ENCODE results near the gene FBXO46.

The FBXO46 gene

GRCh38 chr19:45730368-45731288, at the start of gene FBXO46:
FBXO46 (minus strand) TSS chr19:45730896; CDS start chr19:45713495, 17,401 bp downstream.
- peak; percentile 99 for DNase-seq

- no peak for DNase-seq
Measured at GRCh38 chr19:45780146-45780447, 49.4 kb upstream of the FBXO46 start.

- DNase-seq = peak; percentile 93
Measured at GRCh38 chr19:45779231-45780145, 48.8 kb upstream of the FBXO46 start.

GRCh38 chr19:45778010-45778661, 47.4 kb upstream of the FBXO46 start:
- no peak for DNase-seq

GRCh38 chr19:45777395-45777961, 46.8 kb upstream of the FBXO46 start:
- DNase-seq = no peak

GRCh38 chr19:45774765-45775164, 44.1 kb upstream of the FBXO46 start:
- DNase-seq = no peak

- no peak for DNase-seq
Measured at GRCh38 chr19:45773384-45773783, 42.7 kb upstream of the FBXO46 start.

- no peak for DNase-seq
Measured at GRCh38 chr19:45772912-45773311, 42.2 kb upstream of the FBXO46 start.

- no peak for DNase-seq
Measured at GRCh38 chr19:45772130-45772840, 41.6 kb upstream of the FBXO46 start.

- no peak for DNase-seq
Measured at GRCh38 chr19:45771311-45771933, 40.7 kb upstream of the FBXO46 start.

- peak; percentile 99 for DNase-seq
Measured at GRCh38 chr19:45770192-45771101, 39.8 kb upstream of the FBXO46 start.

GRCh38 chr19:45769821-45770191, 39.1 kb upstream of the FBXO46 start:
- DNase-seq = peak; percentile 88

- peak; percentile 100 for DNase-seq
Measured at GRCh38 chr19:45768984-45769782, 38.5 kb upstream of the FBXO46 start, which contains the start of gene SIX5. SIX5 (minus strand) TSS chr19:45769252; CDS start chr19:45768844, 408 bp downstream.

- DNase-seq = no peak
Measured at GRCh38 chr19:45768655-45768983, 37.9 kb upstream of the FBXO46 start.

- peak; percentile 83 for DNase-seq
Measured at GRCh38 chr19:45767881-45768654, 37.4 kb upstream of the FBXO46 start.

- DNase-seq = peak; percentile 82
Measured at GRCh38 chr19:45767410-45767880, 36.7 kb upstream of the FBXO46 start.

- DNase-seq = no peak
Measured at GRCh38 chr19:45766869-45767346, 36.2 kb upstream of the FBXO46 start.

GRCh38 chr19:45766296-45766868, 35.7 kb upstream of the FBXO46 start:
- no peak for DNase-seq

All from eye (tissue), 1 donor.